ENCODE results near the gene TMEM178B. TPM values are rescaled to one million over a fixed set of nuclear protein-coding genes. Genes with fewer than 3 reads are reported as not detected.

Gene TMEM178B
- total and polyA plus RNA-seq, 7 donors: 0.13 to 4.8 (median 1.6) TPM

- H3K4me1 ChIP-seq: no peaks in the 10 kb centered on the region
- ATAC-seq (peak in 3 of 4 donors; percentile 46 to 85 (median 74)), DNase-seq (no peak)
- H3K4me3 ChIP-seq: no peak overlapping the region
- intact Hi-C loops (cut with DNase I): loop anchor here in 1 of 2 donors (5.0 kb wide), 1 partner anchor 91 kb away; no protein-coding TSS in a partner anchor
- WGBS, 3 donors: 25 to 58% (median 52%) methylated on average over 3 of the region's 3 CpGs
- H3K36me3 ChIP-seq (ENCODE audit: insufficient read depth in 1 of 2, low read depth in 1 of 2): no peaks in the 10 kb centered on the region
- TF ChIP-seq CTCF (IDR thresholded peaks at IDR 0.05): no peak
- no peaks in the 10 kb centered on the region for H3K9me3 ChIP-seq
- H3K27me3 ChIP-seq (ENCODE audit: insufficient read depth in 3 of 3, low read length in 2 of 3): no peaks in the 10 kb centered on the region
- peak overlapping the region; percentile 15 for H3K27ac ChIP-seq
Measured at GRCh38 chr7:141351175-141351574, 277.3 kb downstream of the TMEM178B start.

- Histone ChIP-seq H3K4me1 (no peaks in the 10 kb centered on the region), H3K27ac (no peak overlapping the region), H3K36me3 (ENCODE audit: insufficient read depth in 1 of 2, low read depth in 1 of 2) (no peaks in the 10 kb centered on the region), H3K4me3 (no peak overlapping the region), H3K9me3 (no peaks in the 10 kb centered on the region), H3K27me3 (ENCODE audit: insufficient read depth in 3 of 3, low read length in 2 of 3) (no peaks in the 10 kb centered on the region)
- TF ChIP-seq CTCF (IDR thresholded peaks at IDR 0.05): no peak
- intact Hi-C loops (cut with DNase I): loop anchor here in 1 of 2 donors (5.0 kb wide), 1 partner anchor 89 kb away; no protein-coding TSS in a partner anchor
- ATAC-seq (no peak), DNase-seq (no peak)
- WGBS, 3 donors: 53 to 61% (median 58%) methylated on average over 3 of the region's 3 CpGs
Measured at GRCh38 chr7:141352955-141353354, 279.1 kb downstream of the TMEM178B start.

- Histone ChIP-seq H3K9me3 (no peaks in the 10 kb centered on the region), H3K27me3 (ENCODE audit: insufficient read depth in 3 of 3, low read length in 2 of 3) (no peaks in the 10 kb centered on the region), H3K4me1 (no peaks in the 10 kb centered on the region), H3K4me3 (no peak overlapping the region), H3K36me3 (ENCODE audit: insufficient read depth in 1 of 2, low read depth in 1 of 2) (no peaks in the 10 kb centered on the region), H3K27ac (no peak overlapping the region)
- WGBS, 3 donors: 64 to 86% (median 70%) methylated on average over 1 of the region's 1 CpG
- intact Hi-C loops (cut with DNase I): loop anchor here in 1 of 2 donors (5.0 kb wide), 1 partner anchor 88 kb away; no protein-coding TSS in a partner anchor
- no peak for ATAC-seq
- DNase-seq: no peak
- TF ChIP-seq CTCF (IDR thresholded peaks at IDR 0.05): no peak
Measured at GRCh38 chr7:141354251-141354650, 280.4 kb downstream of the TMEM178B start.

- Histone ChIP-seq H3K36me3 (ENCODE audit: insufficient read depth in 1 of 2, low read depth in 1 of 2) (no peaks in the 10 kb centered on the region), H3K27ac (no peak overlapping the region), H3K9me3 (no peaks in the 10 kb centered on the region), H3K4me3 (no peak overlapping the region), H3K27me3 (ENCODE audit: insufficient read depth in 3 of 3, low read length in 2 of 3) (no peaks in the 10 kb centered on the region), H3K4me1 (no peaks in the 10 kb centered on the region)
- no peak for TF ChIP-seq CTCF (IDR thresholded peaks at IDR 0.05)
- DNase-seq (no peak), ATAC-seq (no peak)
- WGBS, 3 donors: 2 to 6% (median 4%) methylated on average over 1 of the region's 1 CpG
- intact Hi-C loops (cut with DNase I): no loop called here
Measured at GRCh38 chr7:141355032-141355431, 281.2 kb downstream of the TMEM178B start.

GRCh38 chr7:141356161-141356560 is 282.3 kb downstream of the TMEM178B start:
- peak in 1 of 4 donors; percentile 32 for ATAC-seq
- Histone ChIP-seq H3K27me3 (ENCODE audit: insufficient read depth in 3 of 3, low read length in 2 of 3) (no peaks in the 10 kb centered on the region), H3K4me1 (no peaks in the 10 kb centered on the region), H3K36me3 (ENCODE audit: insufficient read depth in 1 of 2, low read depth in 1 of 2) (no peaks in the 10 kb centered on the region), H3K9me3 (no peaks in the 10 kb centered on the region), H3K27ac (no peak overlapping the region), H3K4me3 (no peak overlapping the region)
- intact Hi-C loops (cut with DNase I): no loop called here
- TF ChIP-seq CTCF (IDR thresholded peaks at IDR 0.05): no peak
- DNase-seq: no peak
- WGBS, 3 donors: 46 to 64% (median 61%) methylated on average over 3 of the region's 3 CpGs

All from psoas muscle (tissue), 8 donors.